Adrenal gland (tissue), 12 donors: ENCODE data around the gene MED22. TPM values are rescaled to one million over a fixed set of nuclear protein-coding genes. Genes with fewer than 3 reads are reported as not detected.
"Not testable (repeated sequence)": the region's sequence is repeated elsewhere in the genome, so short reads cannot be mapped to it uniquely, and the experiment has no call there.

Experiments
- DNase-seq, 7 donors: peaks; one replicate each; pipeline ENCODE4 v3.0.0-alpha.2; 2019 to 2020
- H3K27ac ChIP-seq, 5 donors: fragments of 200-600 bp; sonication (generic) in 4 of 5; 1 replicate in 3 of 5; 2 replicates in 2 of 5; pipeline versions ENCODE4 v1.5.1 to v1.8.0; 2016 to 2020; ENCODE audit warnings: mild to moderate bottlenecking in 1 of 5
- H3K27me3 ChIP-seq: fragments of 200-600 bp; 2 replicates; pipeline ENCODE4 v1.8.0; 2021
- H3K36me3 ChIP-seq, 2 donors: fragments of 200-600 bp; replicated peaks in 1 of 2; 1 replicate in 1 of 2; 2 replicates in 1 of 2; pipeline versions ENCODE4 v1.5.1 to v1.8.0; 2018 to 2022
- H3K4me1 ChIP-seq, 2 donors: fragments of 200-600 bp; replicated peaks in 1 of 2; 1 replicate in 1 of 2; 2 replicates in 1 of 2; pipeline versions ENCODE4 v1.5.1 to v1.8.0; 2018 to 2021
- H3K4me3 ChIP-seq, 4 donors: fragments of 200-600 bp; sonication (generic) in 3 of 4; one replicate each; pipeline ENCODE4 v1.5.1; 2016 to 2018
- H3K9me3 ChIP-seq, 3 donors: fragments of 200-600 bp; sonication (generic) in 1 of 3; replicated peaks in 1 of 3; 1 replicate in 2 of 3; 2 replicates in 1 of 3; pipeline versions ENCODE4 v1.5.1 to v1.8.0; 2016 to 2021
- POLR2A ChIP-seq, 2 donors: fragments of 450-650 bp; IDR thresholded peaks; one replicate each; pipeline ENCODE4 v1.6.1; 2017; ENCODE audit warnings: antibody characterized with exemption in 2 of 2, mild to moderate bottlenecking in 2 of 2, moderate library complexity in 1 of 2
- WGBS, 4 donors: extraction: QIAGEN DNeasy Blood & Tissue Kit in 2 of 4; methylation state at CpG; one replicate each; pipeline versions ENCODE4 v1.1.5 to v1.1.7; 2013 to 2017; 5-methylcytosine and 5-hydroxymethylcytosine counted together
- intact Hi-C, 2 donors: fragments of 100-400 bp; cut with DNase I; formaldehyde crosslinking; loops; one replicate each; pipeline versions ENCODE4 v1.14.1 to v1.15.0; 2022 to 2023
- polyA plus RNA-seq, 3 donors: library from polyadenylated mRNA; stranded (reverse); fragments of 200-250 nt in 2 of 3; fragments of 350-450 nt in 1 of 3; fragmentation: Illumina TruSeq in 1 of 3; extraction: RNeasy Lipid Tissue Mini Kit (QIAGEN cat#74804) in 1 of 3; gene quantifications; one replicate each; pipeline ENCODE4 v1.2.3, GENCODE V29; 2013 to 2014
- total RNA-seq, 9 donors: library from RNA; depleted of rRNA in 4 of 9; stranded (reverse); fragments of >200 nt in 4 of 9; fragments of 120-200 nt in 1 of 9; fragmentation: NEBNext Ultra II Directional in 1 of 9; extraction: Animal tissue kit (Norgen Biotek cat#: 25700) in 1 of 9; gene quantifications; one replicate each; pipeline versions ENCODE4 v1.1.0 to v1.2.4, GENCODE V29; 2013 to 2023
- TF ChIP-seq, protein P1 (sequence below), 6 experiments: fragments of 450-650 bp in 4 of 6; fragments of 200-600 bp in 2 of 6; sonication (generic) in 1 of 6; IDR thresholded peaks; 1 replicate in 5 of 6; 2 replicates in 1 of 6; pipeline versions ENCODE4 v1.5.1 to v1.8.0; 2016 to 2021; ENCODE audit warnings: antibody characterized with exemption in 6 of 6, mild to moderate bottlenecking in 2 of 6, moderate library complexity in 1 of 6
- donor health status: healthy with polysubstance abuse.
- donor health status: Bipolar disorder and iron deficiency.
- donor health status: DM: yes; HTN: yes; CAD: no.
- donor health status: DM: no; HTN: no; CAD: no.
- donor health status: DM: no; HTN: no; CAD: no.
- donor health status: DM: yes; HTN: yes; CAD: no.

Gene MED22
- total and polyA plus RNA-seq, 12 donors: 11.4 to 38.0 (median 28.5) TPM

DNA sequence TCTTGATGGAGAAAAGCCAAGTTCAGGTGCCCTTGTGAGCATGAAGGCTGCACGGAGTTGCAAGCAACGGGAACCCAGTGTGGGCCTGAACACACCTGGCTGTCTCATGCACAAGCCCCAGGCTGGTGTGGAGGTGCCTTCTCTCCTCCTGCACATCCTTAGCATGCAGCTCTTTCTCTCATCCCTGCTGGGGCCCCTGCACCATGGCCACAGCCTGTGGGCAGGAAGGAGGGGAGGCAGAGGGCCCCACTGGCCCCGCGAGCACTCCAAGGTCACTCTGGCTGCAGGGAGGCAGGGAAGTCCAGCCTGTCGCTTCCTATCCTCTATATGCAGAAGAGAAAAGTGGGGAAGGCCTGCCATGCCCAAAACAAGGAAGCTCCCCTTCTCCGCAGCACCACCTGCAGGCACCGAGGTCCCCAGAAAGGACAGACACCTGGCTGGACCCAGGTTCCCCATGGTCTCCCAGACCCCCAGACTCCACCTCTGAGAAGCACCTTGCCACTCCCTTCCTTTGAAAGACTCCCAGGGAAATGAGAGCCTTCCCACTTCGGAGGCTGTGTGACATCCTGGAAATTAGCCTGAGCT, 46.8 kb upstream of the MED22 start:
- no peak for TF ChIP-seq POLR2A (IDR thresholded peaks at IDR 0.05)
- Histone ChIP-seq H3K36me3 (no peaks in the 10 kb centered on the region), H3K4me3 (no peak overlapping the region), H3K27me3 (peaks cover 7% of the 10 kb centered on the region), H3K9me3 (no peaks in the 10 kb centered on the region), H3K27ac (no peak overlapping the region), H3K4me1 (no peaks in the 10 kb centered on the region)
- intact Hi-C loops: no loop called here
- no peak for DNase-seq
- WGBS, 4 donors: 13 to 28% (median 22%) methylated on average over 6 to 8 of the region's 8 CpGs

DNA sequence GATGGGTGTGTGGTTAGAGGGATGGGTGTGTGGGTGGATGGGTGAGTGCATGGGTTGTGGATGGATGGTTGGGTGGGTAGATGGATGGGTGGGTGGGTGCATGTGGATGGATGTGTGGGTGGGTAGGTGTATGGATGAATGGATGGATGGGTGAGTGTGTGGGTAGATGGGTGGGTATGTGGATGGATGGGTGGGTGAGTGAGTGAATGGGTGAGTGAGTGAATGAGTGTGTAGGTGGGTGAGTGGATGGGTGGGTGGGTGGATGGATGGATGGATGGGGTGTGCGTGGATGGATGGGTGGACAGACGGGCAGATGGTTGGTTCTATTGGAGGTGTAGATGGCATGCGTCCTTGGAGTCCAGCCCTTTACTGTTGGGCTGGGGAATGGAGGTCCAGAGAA, 45.5 kb upstream of the MED22 start:
- Histone ChIP-seq H3K4me1 (no peaks in the 10 kb centered on the region), H3K36me3 (no peaks in the 10 kb centered on the region), H3K4me3 (no peak overlapping the region), H3K27ac (no peak overlapping the region), H3K27me3 (peaks cover 7% of the 10 kb centered on the region), H3K9me3 (no peaks in the 10 kb centered on the region)
- intact Hi-C loops: no loop called here
- TF ChIP-seq POLR2A (IDR thresholded peaks at IDR 0.05): no peak
- TF ChIP-seq, protein P1, sequence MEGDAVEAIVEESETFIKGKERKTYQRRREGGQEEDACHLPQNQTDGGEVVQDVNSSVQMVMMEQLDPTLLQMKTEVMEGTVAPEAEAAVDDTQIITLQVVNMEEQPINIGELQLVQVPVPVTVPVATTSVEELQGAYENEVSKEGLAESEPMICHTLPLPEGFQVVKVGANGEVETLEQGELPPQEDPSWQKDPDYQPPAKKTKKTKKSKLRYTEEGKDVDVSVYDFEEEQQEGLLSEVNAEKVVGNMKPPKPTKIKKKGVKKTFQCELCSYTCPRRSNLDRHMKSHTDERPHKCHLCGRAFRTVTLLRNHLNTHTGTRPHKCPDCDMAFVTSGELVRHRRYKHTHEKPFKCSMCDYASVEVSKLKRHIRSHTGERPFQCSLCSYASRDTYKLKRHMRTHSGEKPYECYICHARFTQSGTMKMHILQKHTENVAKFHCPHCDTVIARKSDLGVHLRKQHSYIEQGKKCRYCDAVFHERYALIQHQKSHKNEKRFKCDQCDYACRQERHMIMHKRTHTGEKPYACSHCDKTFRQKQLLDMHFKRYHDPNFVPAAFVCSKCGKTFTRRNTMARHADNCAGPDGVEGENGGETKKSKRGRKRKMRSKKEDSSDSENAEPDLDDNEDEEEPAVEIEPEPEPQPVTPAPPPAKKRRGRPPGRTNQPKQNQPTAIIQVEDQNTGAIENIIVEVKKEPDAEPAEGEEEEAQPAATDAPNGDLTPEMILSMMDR (IDR thresholded peaks at IDR 0.05): no peak
- DNase-seq: no peak
- WGBS, 4 donors: 73 to 85% (median 78%) methylated on average over 3 of the region's 3 CpGs

DNA sequence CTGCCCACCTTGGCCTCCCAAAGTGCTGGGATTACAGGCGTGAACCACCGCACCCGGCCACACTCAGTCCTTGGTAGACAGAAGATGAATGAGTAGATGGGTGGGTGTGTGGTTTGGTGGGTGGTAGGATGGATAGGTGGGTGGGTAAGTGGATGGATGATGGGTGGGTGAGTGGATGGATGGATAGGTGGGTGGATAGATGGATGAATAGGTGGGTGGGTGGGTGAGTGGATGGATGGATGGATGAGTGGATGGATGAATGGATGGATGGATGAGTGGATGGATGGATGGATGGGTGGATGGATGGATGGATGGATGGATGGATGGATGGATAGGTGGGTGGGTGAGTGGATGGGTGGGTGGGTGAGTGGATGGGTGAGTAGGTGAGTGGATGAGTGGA, 44.4 kb upstream of the MED22 start:
- H3K27me3 ChIP-seq, H3K27ac ChIP-seq: not testable (repeated sequence)

DNA sequence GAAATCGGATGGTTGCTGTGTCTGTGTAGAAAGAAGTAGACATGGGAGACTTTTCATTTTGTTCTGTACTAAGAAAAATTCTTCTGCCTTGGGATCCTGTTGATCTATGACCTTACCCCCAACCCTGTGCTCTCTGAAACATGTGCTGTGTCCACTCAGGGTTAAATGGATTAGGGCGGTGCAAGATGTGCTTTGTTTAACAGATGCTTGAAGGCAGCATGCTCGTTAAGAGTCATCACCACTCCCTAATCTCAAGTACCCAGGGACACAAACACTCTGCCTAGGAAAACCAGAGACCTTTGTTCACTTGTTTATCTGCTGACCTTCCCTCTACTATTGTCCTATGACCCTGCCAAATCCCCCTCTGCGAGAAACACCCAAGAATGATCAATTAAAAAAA, 43.5 kb upstream of the MED22 start:
- intact Hi-C loops, H3K27ac ChIP-seq, H3K4me3 ChIP-seq, H3K9me3 ChIP-seq, H3K36me3 ChIP-seq, DNase-seq, H3K4me1 ChIP-seq, H3K27me3 ChIP-seq: not testable (repeated sequence)
- WGBS, 4 donors: 31 to 71% (median 64%) methylated on average over 1 to 3 of the region's 4 CpGs

More for the DNA sequence above, 44.4 kb upstream of the MED22 start:
- DNase-seq, intact Hi-C loops, H3K9me3 ChIP-seq, H3K36me3 ChIP-seq, H3K4me1 ChIP-seq, H3K4me3 ChIP-seq: not testable (repeated sequence)
- 89 to 94% (median 91%) methylated on average over 3 of the region's 3 CpGs for WGBS, 4 donors

DNA sequence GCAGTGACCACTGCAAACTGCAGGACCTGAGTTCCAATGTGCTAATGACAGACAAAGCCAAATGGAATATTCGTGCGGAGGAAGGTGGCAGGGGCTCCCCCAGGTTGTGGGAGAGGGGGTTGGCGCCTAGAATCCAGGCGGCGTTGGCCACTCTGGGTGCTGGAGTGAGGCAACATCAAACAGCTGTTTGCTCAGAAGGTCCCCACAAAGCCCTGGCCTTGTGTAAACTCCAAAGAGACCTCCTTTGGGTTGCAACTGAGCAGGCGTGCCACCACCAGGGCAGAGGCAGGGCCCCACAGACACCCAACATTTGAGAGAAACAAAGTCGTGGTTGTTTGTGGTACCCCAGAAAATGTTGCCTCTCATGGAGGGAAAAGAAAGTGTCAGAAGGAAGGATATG, 42.8 kb upstream of the MED22 start:
- 79 to 82% (median 80%) methylated on average over 6 to 7 of the region's 7 CpGs for WGBS, 4 donors
- Histone ChIP-seq H3K4me1 (no peaks in the 10 kb centered on the region), H3K36me3 (no peaks in the 10 kb centered on the region), H3K27ac (no peak overlapping the region), H3K9me3 (no peaks in the 10 kb centered on the region), H3K27me3 (peaks cover 2% of the 10 kb centered on the region), H3K4me3 (no peak overlapping the region)
- no peak for DNase-seq
- intact Hi-C loops: no loop called here
- no peak for TF ChIP-seq POLR2A (IDR thresholded peaks at IDR 0.05)
- TF ChIP-seq, protein P1 (IDR thresholded peaks at IDR 0.05): no peak

DNA sequence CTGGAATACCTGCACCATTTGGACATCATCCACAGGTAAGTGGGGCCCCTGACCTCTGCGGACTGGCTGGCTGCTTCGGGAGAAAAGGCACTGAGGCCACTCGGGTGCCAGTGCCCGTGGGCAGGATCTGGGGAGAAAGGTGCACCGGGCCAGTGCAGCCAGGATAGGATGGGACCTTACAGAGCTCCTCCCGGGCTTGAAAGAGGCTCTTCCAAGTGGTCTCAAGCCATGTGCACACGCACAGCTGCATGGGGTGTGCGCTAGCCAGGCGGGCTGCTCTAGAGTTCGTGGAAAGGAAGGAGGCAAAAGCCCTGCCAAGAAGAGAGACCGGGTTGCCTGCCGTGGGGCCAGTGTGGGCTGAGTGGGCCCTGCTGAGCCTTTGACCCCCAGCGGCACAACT, 41.6 kb upstream of the MED22 start:
- WGBS, 4 donors: 76 to 89% (median 87%) methylated on average over 8 to 13 of the region's 13 CpGs
- no peaks in the 10 kb centered on the region for H3K4me1 ChIP-seq
- H3K27ac ChIP-seq: no peak overlapping the region
- TF ChIP-seq, protein P1 (IDR thresholded peaks at IDR 0.05): no peak
- no peak for TF ChIP-seq POLR2A (IDR thresholded peaks at IDR 0.05)
- H3K4me3 ChIP-seq: no peak overlapping the region
- H3K36me3 ChIP-seq: no peaks in the 10 kb centered on the region
- H3K9me3 ChIP-seq: no peaks in the 10 kb centered on the region
- intact Hi-C loops: no loop called here
- DNase-seq: no peak
- no peaks in the 10 kb centered on the region for H3K27me3 ChIP-seq
